ENCODE data around the gene EXD2.

DNA sequence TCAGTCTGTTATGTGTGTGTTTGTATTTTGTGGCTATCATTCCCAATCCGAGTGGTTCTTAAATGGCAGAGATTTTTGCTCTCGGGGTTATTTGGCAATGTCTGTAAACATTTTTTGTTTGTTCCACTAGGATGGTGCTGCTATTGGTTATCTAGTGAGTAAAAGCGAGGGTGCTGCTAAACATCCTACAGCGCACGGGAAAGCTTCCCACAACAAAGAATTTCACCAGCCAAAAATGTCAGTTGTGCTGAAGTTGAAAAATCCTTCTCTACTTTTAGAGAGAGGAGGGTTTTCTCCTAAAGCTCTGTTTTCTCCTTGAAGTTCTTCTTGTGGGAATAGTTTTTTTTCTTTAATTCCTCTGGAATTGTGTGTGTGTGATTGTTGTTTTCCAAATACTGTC is 2.4 kb downstream of the EXD2 start:
- no peak for TF ChIP-seq POLR2A (IDR thresholded peaks at IDR 0.05)
- TF ChIP-seq, protein P1, sequence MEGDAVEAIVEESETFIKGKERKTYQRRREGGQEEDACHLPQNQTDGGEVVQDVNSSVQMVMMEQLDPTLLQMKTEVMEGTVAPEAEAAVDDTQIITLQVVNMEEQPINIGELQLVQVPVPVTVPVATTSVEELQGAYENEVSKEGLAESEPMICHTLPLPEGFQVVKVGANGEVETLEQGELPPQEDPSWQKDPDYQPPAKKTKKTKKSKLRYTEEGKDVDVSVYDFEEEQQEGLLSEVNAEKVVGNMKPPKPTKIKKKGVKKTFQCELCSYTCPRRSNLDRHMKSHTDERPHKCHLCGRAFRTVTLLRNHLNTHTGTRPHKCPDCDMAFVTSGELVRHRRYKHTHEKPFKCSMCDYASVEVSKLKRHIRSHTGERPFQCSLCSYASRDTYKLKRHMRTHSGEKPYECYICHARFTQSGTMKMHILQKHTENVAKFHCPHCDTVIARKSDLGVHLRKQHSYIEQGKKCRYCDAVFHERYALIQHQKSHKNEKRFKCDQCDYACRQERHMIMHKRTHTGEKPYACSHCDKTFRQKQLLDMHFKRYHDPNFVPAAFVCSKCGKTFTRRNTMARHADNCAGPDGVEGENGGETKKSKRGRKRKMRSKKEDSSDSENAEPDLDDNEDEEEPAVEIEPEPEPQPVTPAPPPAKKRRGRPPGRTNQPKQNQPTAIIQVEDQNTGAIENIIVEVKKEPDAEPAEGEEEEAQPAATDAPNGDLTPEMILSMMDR (IDR thresholded peaks at IDR 0.05): no peak

All from uterus (tissue), 2 donors.